Superior temporal gyrus (tissue), 1 donor: ENCODE results near the gene OSBP2.

Source experiments
- DNase-seq: peaks from one replicate; pipeline ENCODE4 v3.0.0-alpha.2; 2016; ENCODE audit errors: extremely low spot score

Gene OSBP2

DNA sequence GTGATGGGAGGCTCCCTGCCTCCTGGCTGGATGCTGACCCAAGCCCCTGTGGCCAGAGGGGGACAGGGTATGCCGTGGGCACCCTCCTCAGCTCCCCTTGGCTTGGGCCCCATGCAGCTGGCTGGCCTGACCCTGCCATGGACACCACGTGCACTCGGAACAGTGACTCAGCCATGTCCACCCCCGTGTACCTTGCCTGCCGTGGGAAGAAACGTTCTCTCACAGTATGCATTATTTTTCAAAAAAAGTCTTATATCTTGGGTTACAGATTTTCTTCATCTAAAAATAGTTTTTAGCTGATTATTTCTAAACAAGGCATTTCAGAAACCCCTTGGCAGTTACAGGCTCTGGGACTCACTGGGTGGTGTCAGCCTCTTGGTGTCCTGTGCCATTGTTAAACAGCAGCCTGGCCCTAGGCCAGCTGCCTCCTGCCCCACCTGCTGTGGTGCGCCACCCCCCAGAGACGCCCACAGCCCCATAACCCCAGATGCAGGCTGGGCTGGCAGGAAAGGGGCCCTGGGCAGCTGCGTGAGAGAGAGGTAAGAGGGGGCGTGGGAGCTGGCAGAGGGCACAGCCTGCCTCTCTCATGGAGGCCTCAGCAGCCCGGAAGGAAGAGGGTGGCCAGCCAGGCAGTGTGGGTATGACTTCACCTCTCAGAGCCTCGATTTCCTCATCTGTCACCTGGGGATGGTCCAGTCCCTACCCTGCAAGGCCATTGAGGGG lies 174.2 kb downstream of the OSBP2 start:
- DNase-seq: peak; percentile 38

GRCh38 chr22:30869667-30870395 lies 175.2 kb downstream of the OSBP2 start:
- DNase-seq: no peak

DNA sequence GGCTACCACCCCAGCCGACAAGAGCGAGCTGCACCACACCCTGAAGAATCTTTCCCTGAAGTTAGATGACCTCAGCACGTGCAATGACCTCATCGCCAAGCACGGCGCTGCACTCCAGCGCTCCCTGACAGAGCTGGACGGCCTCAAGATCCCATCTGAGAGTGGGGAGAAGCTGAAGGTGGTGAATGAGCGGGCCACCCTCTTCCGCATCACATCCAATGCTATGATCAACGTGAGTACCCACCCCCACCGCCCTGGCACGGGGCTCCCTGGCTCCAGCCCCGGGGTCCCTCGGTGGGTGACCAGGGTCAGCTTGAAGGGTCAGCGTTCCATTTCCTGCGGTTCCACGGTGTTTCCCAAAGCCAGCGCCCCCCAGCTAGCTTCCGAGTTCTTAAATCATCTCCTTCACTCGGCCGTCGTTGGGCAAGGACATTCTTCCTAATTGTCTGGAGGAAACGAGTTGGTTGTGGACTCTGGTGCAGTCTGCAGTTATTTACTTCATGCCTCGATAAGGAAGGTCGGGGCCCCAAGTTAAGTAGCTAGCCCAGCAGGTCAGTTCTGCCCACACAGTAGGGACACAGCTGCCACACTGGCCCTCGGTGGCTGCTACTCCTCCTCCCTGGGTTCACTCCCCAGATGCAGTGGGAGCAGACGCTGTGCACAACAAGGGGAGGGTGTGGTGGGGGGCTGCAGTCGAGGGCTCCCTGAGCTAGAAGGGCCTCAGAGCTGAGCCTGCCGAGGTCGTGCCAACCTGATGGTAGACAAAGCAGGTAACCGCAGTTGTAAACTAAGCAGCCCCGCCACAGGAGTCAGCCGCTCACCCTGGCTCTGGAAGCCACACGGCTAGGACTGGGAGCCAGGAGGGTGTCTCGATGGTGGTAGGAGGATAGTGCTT lies 176.0 kb downstream of the OSBP2 start:
- no peak for DNase-seq

DNA sequence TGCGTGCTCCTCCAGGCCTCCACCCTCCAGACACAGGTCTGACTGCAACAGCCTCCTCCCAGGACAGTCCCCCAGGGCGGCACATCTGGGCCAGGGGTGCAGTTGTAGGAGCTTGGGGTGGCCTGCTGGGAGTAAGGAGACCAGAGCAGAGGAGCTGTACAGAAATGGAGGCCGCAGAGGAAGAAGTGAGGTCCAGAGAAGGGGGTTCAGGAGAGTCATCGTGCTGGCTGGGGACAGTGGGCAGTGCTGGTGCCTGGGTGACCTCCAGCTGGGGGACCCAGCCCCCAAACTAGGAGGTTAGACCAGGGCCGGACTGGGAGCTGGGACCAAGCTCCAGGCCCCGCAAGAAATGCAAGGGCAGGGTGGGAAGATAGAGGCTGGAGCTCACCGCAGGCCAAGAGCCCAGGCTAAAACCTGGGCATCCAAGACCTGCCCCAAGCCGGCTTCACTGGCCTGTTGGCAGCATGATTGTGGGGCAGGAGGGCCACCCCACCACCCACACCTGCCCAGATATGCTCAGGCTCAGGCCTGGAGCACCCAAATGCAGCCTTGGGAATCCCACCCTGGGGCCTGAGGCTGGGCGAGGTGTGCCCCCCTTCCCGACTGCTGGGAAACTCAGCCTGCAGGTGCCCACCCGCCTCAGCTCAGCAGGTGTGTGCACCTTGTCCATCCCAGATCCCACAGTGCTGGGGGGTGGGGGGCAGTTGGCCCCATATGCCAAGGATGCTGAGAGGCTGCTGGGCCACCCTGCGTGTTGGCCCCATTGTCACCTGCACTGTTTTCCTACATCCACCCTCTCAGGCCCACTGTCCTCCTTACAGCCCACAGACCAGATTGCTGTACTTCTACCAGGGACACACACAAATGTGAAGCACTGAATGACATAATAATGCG lies 177.0 kb downstream of the OSBP2 start:
- DNase-seq: no peak

DNA sequence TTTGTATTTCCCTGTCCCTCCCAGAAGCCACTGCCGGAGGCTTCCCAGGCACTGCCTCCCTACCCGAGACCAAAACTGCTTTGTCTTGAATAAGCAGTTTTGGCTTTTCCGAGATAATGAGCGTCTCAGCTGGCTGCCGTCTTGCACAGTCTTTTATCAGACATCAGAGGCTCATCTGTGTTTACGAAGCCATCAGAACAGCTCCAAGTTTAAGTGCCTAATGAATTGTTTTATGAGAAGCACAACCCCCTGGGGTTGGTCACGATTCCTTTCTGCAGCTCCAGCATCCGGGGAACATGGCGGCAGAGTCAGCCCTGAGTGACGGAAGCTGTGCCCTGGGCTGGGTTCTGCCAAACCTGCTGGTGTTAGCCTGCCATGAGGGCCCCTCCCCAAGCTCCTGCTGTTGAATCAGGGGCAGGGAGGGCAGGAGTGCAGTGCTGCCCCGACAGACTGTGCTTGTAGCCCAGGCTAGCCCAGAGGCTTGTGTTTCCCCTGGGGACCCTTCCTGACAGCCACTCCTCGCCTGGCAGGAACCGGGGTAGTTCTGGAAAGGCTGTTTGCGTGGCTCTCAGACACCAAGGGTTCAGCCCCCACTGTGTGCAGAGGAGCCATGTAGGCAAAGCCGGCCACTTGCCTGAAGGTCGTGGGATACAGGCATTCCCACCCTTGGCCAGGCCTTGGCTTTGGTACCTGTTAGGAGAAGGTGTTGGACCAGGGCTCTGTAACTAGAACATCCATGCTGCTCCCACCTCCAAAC lies 177.8 kb downstream of the OSBP2 start:
- peak; percentile 64 for DNase-seq

DNA sequence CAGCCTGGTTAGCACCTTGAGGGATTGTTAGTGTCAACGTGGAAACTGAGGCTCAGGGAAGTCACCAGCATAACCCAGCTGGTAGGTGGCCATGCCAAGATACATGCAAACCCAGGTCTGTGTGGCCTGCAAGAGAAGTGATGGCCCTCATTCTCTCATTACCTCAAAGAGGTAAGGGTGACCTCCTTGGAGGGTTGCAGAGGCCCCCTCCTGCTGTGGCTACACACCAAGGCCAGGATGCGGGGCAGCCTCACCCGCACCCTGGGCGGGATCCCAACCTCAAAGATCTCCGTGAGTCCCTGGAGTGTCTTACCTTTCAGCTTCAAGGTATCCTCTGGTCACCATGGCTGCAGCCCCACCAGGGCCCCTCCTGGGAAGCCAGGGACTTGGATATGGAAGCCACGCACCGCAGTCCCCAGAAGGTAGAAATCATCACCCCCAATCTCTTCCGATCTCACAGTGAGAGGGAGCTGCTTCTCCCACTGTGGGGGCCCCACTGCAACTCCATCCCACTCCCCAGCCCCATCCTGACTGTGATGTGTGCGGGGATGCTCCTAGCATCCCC lies 178.5 kb downstream of the OSBP2 start:
- no peak for DNase-seq

DNA sequence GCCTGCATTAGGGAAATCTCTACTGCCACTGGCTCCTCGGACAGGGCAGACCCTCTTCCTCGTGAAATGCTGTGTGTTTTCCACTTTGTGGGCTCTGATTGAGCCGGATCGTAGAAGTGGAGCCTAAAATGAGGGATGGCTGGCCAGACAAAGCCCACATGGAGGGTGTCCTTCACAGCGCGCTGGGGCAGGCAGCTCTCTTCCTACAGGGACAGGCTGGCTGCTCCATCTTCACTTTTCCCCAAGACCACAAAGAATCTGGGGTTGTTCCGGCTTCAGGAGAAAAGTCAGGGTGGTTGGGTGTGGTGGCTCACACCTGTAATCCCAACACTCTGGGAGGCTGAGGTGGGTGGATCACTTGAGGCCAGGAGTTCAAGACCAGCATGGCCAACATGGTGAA lies 179.0 kb downstream of the OSBP2 start:
- no peak for DNase-seq

GRCh38 chr22:30874431-30875370 lies 180.0 kb downstream of the OSBP2 start:
- no peak for DNase-seq

GRCh38 chr22:30875481-30876215 lies 181.0 kb downstream of the OSBP2 start:
- DNase-seq: no peak

DNA sequence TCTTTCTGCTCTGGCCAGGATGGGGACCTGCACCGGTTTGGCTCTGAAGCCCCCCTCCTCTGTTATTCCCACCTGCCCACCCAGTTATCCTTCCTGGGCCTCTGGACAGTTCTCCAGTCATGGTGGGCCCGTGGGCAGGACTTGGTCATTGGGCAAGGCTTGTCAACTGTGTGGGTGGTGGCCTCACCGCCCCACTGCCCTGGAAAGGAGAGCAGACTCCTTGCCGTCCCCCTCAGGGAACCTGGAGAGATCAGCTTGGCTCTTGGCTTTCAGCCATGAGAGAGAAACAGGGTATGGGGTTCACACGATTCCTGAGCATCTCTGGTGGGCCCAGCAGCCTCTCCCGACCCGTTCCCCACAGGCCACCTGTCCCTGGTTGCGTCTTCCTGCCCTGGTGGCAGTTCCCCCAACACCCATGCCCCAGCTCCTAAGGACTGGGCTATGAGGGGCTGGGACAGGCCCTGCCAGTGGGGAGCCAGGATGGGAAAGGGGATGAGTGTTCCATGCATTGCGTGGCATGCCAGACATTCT lies 181.6 kb downstream of the OSBP2 start:
- no peak for DNase-seq

GRCh38 chr22:30876915-30877553 lies 182.4 kb downstream of the OSBP2 start:
- DNase-seq: peak; percentile 84

- peak; percentile 27 for DNase-seq
These were observed 183.2 kb downstream of the OSBP2 start for GRCh38 chr22:30877662-30878515.

DNA sequence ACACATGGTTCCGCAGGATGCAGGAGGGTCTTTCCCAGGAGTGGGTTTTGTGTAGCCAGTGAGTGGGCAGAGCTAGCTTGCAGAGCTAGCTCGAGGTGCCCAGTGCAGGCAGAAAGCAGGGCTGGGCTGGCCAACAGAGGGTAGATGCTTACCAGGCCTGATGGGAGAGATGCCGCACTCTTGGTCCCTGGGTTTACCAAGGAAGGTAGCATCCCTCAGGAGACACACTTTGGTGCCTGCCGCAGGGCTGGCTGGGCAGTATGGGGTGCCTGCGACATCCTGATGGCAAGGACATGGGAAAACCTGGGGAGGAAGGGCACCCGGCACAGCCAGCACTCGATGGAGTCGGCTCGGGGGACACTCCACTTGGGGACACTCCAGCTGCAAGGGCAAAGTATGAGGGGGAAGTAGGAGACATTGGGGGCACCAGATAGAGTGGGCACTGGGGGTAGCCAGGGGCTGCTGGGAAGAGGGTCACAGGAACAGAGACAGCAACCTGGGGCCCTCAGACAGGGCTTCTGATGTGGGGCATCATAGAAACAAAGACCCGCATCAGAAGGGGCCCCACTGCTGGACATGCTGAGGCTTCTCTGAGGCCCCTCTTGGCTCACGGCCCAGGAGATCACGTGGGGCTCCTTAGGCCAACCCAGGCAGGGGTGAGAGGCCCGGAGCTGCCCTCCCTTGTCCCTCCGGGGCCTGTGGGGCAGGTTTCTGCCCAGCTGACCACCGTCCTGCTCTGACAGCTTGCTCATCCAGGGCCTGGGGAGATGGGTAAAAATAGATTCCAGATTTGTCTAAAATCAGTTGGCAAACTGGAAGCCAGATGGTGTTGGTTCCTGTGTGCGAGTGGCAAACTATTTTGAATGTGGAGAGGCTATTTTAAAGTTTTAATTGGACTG lies 184.1 kb downstream of the OSBP2 start:
- DNase-seq: peak; percentile 40

DNA sequence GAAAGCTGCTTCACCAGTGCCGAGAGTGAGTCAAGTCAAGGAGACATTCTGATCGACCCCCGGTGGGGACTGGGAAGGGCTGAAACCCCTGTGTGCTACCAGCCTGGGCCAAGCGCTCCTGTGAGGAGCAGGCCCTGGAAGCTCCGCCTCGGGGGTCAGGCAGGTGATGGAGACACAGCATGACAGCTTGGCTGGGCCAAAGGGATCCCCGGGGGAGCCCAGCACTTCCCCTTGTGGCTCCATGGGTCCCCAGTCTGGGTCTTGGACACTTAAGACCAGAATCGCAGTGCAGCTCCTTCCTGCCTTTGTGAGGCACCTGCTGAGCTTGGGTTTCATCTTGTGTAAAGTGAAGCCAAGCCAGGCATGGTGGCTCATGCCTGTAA lies 184.7 kb downstream of the OSBP2 start:
- DNase-seq: no peak

DNA sequence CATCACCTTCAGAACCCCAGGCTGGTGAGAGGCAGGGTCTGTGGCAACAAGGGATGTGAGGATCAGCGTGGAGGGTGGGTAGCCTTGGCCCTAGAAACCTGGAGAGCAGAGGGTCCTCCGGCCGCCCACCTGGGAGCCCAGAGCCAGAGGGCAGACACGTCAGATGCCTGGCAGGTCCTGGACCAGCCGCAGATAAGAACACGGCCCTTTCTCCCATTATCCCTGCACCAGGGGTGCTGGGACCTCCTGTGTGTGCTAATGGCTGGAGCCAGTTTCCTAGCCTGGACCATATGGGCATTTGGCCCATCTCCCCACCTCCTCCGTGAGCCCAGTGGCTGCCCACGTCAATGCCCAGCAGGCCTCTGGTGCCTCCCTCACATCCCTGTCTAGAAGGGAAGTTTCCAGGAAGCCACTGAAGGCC lies 185.5 kb downstream of the OSBP2 start:
- no peak for DNase-seq

GRCh38 chr22:30880847-30881246 lies 186.2 kb downstream of the OSBP2 start:
- DNase-seq: no peak
